Tibial nerve (tissue), 4 donors: ENCODE data around the gene AMMECR1L.

ENCODE experiments used
- EP300 ChIP-seq, 2 donors: sonication (generic); formaldehyde crosslinking; IDR thresholded peaks; one replicate each; pipeline ENCODE4 v1.6.1; 2017; ENCODE audit warnings: antibody characterized with exemption in 2 of 2, mild to moderate bottlenecking in 1 of 2
- POLR2A ChIP-seq, 2 donors: fragments of 450-650 bp; IDR thresholded peaks; one replicate each; pipeline ENCODE4 v1.6.1; 2017; ENCODE audit warnings: antibody characterized with exemption in 2 of 2, mild to moderate bottlenecking in 2 of 2, moderate library complexity in 2 of 2
- TF ChIP-seq, protein P1 (sequence below), 5 experiments: fragments of 200-600 bp in 3 of 5; fragments of 450-650 bp in 2 of 5; sonication (generic) in 3 of 5; IDR thresholded peaks; one replicate each; pipeline ENCODE4 v1.5.1; 2016 to 2019; ENCODE audit warnings: antibody characterized with exemption in 5 of 5, mild to moderate bottlenecking in 3 of 5, moderate library complexity in 2 of 5

DNA sequence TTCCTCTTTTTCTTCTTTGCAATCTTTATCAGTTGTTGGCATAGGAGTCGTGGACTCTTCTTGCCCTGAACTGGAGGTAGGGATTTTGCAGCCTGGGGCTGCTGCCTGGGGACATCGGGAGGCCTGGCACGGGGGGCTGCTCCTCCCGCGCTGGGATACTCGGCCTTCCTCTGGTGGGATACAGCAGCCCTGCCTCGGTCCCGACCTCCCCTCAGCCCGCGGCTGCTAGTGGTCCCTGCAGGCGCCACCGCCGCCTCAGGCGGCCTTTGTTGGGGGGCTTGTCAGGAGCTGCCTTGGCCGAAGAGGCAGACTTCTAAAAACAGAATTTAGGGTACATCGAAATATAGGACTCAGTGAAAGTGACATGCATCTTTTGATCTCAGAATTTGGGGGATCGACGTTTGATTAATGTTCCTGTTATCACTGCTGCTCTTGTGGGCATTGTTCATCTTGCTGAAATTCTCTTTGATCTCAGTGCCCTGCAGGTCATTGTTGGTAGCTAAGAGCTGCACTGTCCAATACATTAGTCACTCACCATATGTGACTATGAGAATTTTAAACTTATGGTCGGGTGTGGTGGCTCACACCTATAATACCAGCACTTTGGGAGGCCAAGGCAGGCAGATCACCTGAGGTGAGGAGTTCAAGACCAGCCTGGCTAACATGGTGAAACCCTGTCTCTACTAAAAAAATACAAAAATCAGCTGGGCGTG is 44.1 kb downstream of the AMMECR1L start:
- TF ChIP-seq, protein P1, sequence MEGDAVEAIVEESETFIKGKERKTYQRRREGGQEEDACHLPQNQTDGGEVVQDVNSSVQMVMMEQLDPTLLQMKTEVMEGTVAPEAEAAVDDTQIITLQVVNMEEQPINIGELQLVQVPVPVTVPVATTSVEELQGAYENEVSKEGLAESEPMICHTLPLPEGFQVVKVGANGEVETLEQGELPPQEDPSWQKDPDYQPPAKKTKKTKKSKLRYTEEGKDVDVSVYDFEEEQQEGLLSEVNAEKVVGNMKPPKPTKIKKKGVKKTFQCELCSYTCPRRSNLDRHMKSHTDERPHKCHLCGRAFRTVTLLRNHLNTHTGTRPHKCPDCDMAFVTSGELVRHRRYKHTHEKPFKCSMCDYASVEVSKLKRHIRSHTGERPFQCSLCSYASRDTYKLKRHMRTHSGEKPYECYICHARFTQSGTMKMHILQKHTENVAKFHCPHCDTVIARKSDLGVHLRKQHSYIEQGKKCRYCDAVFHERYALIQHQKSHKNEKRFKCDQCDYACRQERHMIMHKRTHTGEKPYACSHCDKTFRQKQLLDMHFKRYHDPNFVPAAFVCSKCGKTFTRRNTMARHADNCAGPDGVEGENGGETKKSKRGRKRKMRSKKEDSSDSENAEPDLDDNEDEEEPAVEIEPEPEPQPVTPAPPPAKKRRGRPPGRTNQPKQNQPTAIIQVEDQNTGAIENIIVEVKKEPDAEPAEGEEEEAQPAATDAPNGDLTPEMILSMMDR (IDR thresholded peaks at IDR 0.05), result no peak
- no peak for TF ChIP-seq EP300 (IDR thresholded peaks at IDR 0.05)
- no peak for TF ChIP-seq POLR2A (IDR thresholded peaks at IDR 0.05)
